GM19452 (cell line): ENCODE data around the gene PSMB10.
"Not testable (repeated sequence)": the region's sequence is repeated elsewhere in the genome, so short reads cannot be mapped to it uniquely, and the experiment has no call there.

ENCODE experiments used
- ATAC-seq: cut with Tn5 transposase; IDR thresholded peaks from one replicate; pipeline ENCODE4 v1.9.1; 2021; ENCODE audit not compliant: unreplicated experiment

Gene PSMB10

GRCh38 chr16:67942510-67943255 lies 6.0 kb upstream of the PSMB10 start:
- ATAC-seq: no peak

GRCh38 chr16:67942200-67942509 lies 5.5 kb upstream of the PSMB10 start:
- ATAC-seq: peak; percentile 72

GRCh38 chr16:67941469-67942199 lies 5.0 kb upstream of the PSMB10 start:
- no peak for ATAC-seq

- no peak for ATAC-seq
Observed at GRCh38 chr16:67940446-67941089, 3.9 kb upstream of the PSMB10 start.

- no peak for ATAC-seq
Observed at GRCh38 chr16:67939507-67940445, 3.1 kb upstream of the PSMB10 start.

GRCh38 chr16:67937713-67938112 lies 1.1 kb upstream of the PSMB10 start:
- ATAC-seq: not testable (repeated sequence)

- ATAC-seq: peak; percentile 56
Observed at GRCh38 chr16:67936880-67937605, 393 bp upstream of the PSMB10 start.

- ATAC-seq: peak; percentile 88
Observed at GRCh38 chr16:67935402-67936123, 1.1 kb downstream of the PSMB10 start.

- ATAC-seq: no peak
Observed at GRCh38 chr16:67935101-67935401, 1.6 kb downstream of the PSMB10 start.

- ATAC-seq: no peak
Observed at GRCh38 chr16:67934306-67935100, 2.1 kb downstream of the PSMB10 start.

GRCh38 chr16:67933805-67934204 lies 2.8 kb downstream of the PSMB10 start:
- no peak for ATAC-seq

GRCh38 chr16:67932462-67932840 lies 4.2 kb downstream of the PSMB10 start:
- ATAC-seq: no peak

- ATAC-seq: no peak
Observed at GRCh38 chr16:67931712-67932461, 4.8 kb downstream of the PSMB10 start, which contains the start of gene CTRL. TSS of gene CTRL (minus strand) at chr16:67931862. CDS start at chr16:67931852, 10 bp downstream.

GRCh38 chr16:67930678-67931211 lies 5.9 kb downstream of the PSMB10 start:
- ATAC-seq: no peak

- ATAC-seq: no peak
Observed at GRCh38 chr16:67930191-67930590, 6.5 kb downstream of the PSMB10 start.

GRCh38 chr16:67928561-67929364 lies 7.9 kb downstream of the PSMB10 start:
- no peak for ATAC-seq

- ATAC-seq: no peak
Observed at GRCh38 chr16:67928147-67928546, 8.5 kb downstream of the PSMB10 start.
